Endothelial cell of umbilical vein (primary cell): ENCODE data around the gene PRDM2.

ENCODE experiments used
- EZH2 ChIP-seq: IDR thresholded peaks from 2 replicates; pipeline ENCODE4 v1.6.1; 2012; ENCODE audit warnings: borderline replicate concordance, low read depth, mild to moderate bottlenecking, moderate library complexity, low read length, inconsistent platforms; ENCODE audit not compliant: severe bottlenecking
- FOS ChIP-seq: IDR thresholded peaks from 2 replicates; pipeline ENCODE4 v1.6.1; 2011; ENCODE audit warnings: mild to moderate bottlenecking, low read length, moderate library complexity, borderline replicate concordance; ENCODE audit not compliant: insufficient read depth
- GATA2 ChIP-seq: IDR thresholded peaks from 2 replicates; pipeline ENCODE4 v1.7.0; 2011; ENCODE audit warnings: low read depth, mild to moderate bottlenecking, moderate library complexity, mixed read lengths, low read length; ENCODE audit not compliant: insufficient read length, insufficient read depth
- JUN ChIP-seq: IDR thresholded peaks from 2 replicates; pipeline ENCODE4 v1.6.1; 2011; ENCODE audit warnings: borderline replicate concordance, low read depth; ENCODE audit not compliant: insufficient read length, insufficient read depth
- MYC ChIP-seq: IDR thresholded peaks from one replicate; pipeline ENCODE4 v1.6.1; 2011; ENCODE audit warnings: mild to moderate bottlenecking, low read depth, low read length
- POLR2A ChIP-seq: IDR thresholded peaks from 2 replicates; pipeline ENCODE4 v1.6.1; 2012; ENCODE audit warnings: low read depth, mild to moderate bottlenecking, control low read depth, low read length
- POLR2AphosphoS5 ChIP-seq: IDR thresholded peaks from 2 replicates; pipeline ENCODE4 v1.6.1; 2012; ENCODE audit warnings: low read depth, mild to moderate bottlenecking, control low read depth, low read length, moderate library complexity; ENCODE audit not compliant: insufficient read depth
- TF ChIP-seq, protein P1 (sequence below), 2 donors: IDR thresholded peaks; 1 replicate in 1 of 2; 2 replicates in 1 of 2; pipeline ENCODE4 v1.5.1; 2011; ENCODE audit warnings: low read length in 2 of 2, mild to moderate bottlenecking in 2 of 2, moderate library complexity in 2 of 2, control low read depth in 1 of 2, inconsistent platforms in 1 of 2, low read depth in 1 of 2; ENCODE audit not compliant: insufficient read depth in 1 of 2; ENCODE audit errors: extremely low read depth in 1 of 2
- TF ChIP-seq, protein P2 (sequence below): IDR thresholded peaks from 2 replicates; pipeline ENCODE4 v1.6.1; 2011; ENCODE audit not compliant: insufficient read depth, insufficient read length

DNA sequence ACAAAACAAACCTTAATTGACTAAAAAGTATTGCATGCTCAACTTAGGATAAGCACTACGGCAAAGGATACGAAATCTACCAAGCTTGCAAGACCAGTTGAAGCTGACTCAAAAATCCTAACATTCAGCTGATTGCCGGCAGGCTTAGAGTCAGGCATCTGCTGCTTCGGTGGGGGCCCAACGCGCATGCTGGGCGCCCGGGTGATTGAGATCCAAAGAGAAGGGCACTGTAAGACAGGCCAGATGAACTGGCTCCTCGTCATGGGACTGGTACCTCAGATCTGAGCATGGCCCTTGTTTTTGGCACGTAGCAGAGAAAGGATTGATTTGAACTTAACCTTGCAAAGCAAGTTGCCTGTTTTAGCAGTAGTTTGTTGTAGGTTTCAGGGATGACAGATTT lies 86.6 kb downstream of the PRDM2 start:
- TF ChIP-seq, protein P1, sequence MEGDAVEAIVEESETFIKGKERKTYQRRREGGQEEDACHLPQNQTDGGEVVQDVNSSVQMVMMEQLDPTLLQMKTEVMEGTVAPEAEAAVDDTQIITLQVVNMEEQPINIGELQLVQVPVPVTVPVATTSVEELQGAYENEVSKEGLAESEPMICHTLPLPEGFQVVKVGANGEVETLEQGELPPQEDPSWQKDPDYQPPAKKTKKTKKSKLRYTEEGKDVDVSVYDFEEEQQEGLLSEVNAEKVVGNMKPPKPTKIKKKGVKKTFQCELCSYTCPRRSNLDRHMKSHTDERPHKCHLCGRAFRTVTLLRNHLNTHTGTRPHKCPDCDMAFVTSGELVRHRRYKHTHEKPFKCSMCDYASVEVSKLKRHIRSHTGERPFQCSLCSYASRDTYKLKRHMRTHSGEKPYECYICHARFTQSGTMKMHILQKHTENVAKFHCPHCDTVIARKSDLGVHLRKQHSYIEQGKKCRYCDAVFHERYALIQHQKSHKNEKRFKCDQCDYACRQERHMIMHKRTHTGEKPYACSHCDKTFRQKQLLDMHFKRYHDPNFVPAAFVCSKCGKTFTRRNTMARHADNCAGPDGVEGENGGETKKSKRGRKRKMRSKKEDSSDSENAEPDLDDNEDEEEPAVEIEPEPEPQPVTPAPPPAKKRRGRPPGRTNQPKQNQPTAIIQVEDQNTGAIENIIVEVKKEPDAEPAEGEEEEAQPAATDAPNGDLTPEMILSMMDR (IDR thresholded peaks at IDR 0.05; ENCODE audit: extremely low read depth in 1 of 2, insufficient read depth in 1 of 2, low read depth in 1 of 2, low read length in 2 of 2), result no peak
- no peak for TF ChIP-seq FOS
- no peak for TF ChIP-seq POLR2AphosphoS5
- no peak for TF ChIP-seq POLR2A
- TF ChIP-seq, protein P2, sequence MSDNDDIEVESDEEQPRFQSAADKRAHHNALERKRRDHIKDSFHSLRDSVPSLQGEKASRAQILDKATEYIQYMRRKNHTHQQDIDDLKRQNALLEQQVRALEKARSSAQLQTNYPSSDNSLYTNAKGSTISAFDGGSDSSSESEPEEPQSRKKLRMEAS, result no peak
- no peak for TF ChIP-seq MYC
- TF ChIP-seq EZH2, result no peak
- no peak for TF ChIP-seq JUN
- TF ChIP-seq GATA2, result no peak
